ENCODE measurements around the gene PEX26.

- TF ChIP-seq EZH2 (IDR thresholded peaks at IDR 0.05) (no peak), POLR2AphosphoS5 (IDR thresholded peaks at IDR 0.05; ENCODE audit: borderline replicate concordance, low read depth, low read length) (no peak)
Observed at GRCh38 chr22:18144105-18144504, 66.3 kb downstream of the PEX26 start.
